HepG2 (cell line): ENCODE measurements around the gene GRB10. TPM values are rescaled to one million over a fixed set of nuclear protein-coding genes. Genes with fewer than 3 reads are reported as not detected.

Experiments used
- BCLAF1 ChIP-seq: fragments of 450-650 bp; IDR thresholded peaks from 2 replicates; pipeline ENCODE4 v1.6.1; 2017; ENCODE audit warnings: mild to moderate bottlenecking
- EHMT2 ChIP-seq: fragments of 200-600 bp; sonication (generic); IDR thresholded peaks from 2 replicates; pipeline ENCODE4 v1.7.0; 2017; ENCODE audit warnings: antibody characterized with exemption, low read depth, low read length, borderline replicate concordance
- PRDM15 ChIP-seq: sonication (generic); formaldehyde crosslinking; IDR thresholded peaks from 2 replicates; pipeline ENCODE4 v1.4.0; 2020; ENCODE audit warnings: missing genetic modification reagents
- SRF ChIP-seq: IDR thresholded peaks from 2 replicates; pipeline ENCODE4 v1.6.1; 2011; ENCODE audit warnings: mild to moderate bottlenecking, low read depth, low read length, moderate library complexity
- TIGD3 ChIP-seq: sonication (generic); formaldehyde crosslinking; IDR thresholded peaks from 2 replicates; pipeline ENCODE4 v1.5.1; 2020; ENCODE audit warnings: mild to moderate bottlenecking, missing genetic modification reagents, borderline replicate concordance
- YEATS4 ChIP-seq: sonication (generic); formaldehyde crosslinking; IDR thresholded peaks from 2 replicates; pipeline ENCODE4 v1.4.0; 2020; ENCODE audit warnings: missing genetic modification reagents, borderline replicate concordance
- ZBTB40 ChIP-seq, 2 experiments: fragments of 450-650 bp in 1 of 2; sonication (generic) in 1 of 2; formaldehyde crosslinking in 1 of 2; IDR thresholded peaks; 2 replicates each; pipeline versions ENCODE4 v1.6.1 to v1.8.0; 2016 to 2022; ENCODE audit warnings: antibody characterized with exemption in 1 of 2, mild to moderate bottlenecking in 1 of 2, missing genetic modification reagents in 1 of 2
- ZFP82 ChIP-seq: sonication (generic); formaldehyde crosslinking; IDR thresholded peaks from 2 replicates; pipeline ENCODE4 v1.5.1; 2020; ENCODE audit warnings: mild to moderate bottlenecking, missing genetic modification reagents, borderline replicate concordance
- ZNF644 ChIP-seq: IDR thresholded peaks from 2 replicates; pipeline ENCODE4 v1.6.1; 2016; ENCODE audit warnings: low read depth
- polyA plus RNA-seq, 8 experiments: library from polyadenylated mRNA; depleted of rRNA in 3 of 8; stranded (reverse) in 7 of 8; unstranded in 1 of 8; fragments of >200 nt; fragmentation: Illumina TruSeq in 4 of 8; extraction: Trizol in 4 of 8; gene quantifications; 2 replicates each; pipeline versions ENCODE4 v1.2.1 to v1.2.3, GENCODE V29; 2011 to 2016; ENCODE audit warnings: low read depth in 4 of 8, missing spikeins in 1 of 8, mixed read lengths in 1 of 8; ENCODE audit not compliant: insufficient read depth in 1 of 8
- total RNA-seq, 5 experiments: library from RNA; depleted of rRNA; stranded (reverse); fragments of >200 nt; fragmentation: Illumina TruSeq; extraction: Trizol; gene quantifications; 2 replicates each; pipeline ENCODE4 v1.2.3, GENCODE V29; 2016; ENCODE audit warnings: low read depth in 1 of 5

The GRB10 gene
- total and polyA plus RNA-seq, 2 of the 13 experiments (the other 11 are each of a cell fraction or from before 2014, with no cell fraction given): 4.0 to 6.8 TPM

GRCh38 chr7:50614721-50615518 is 167.8 kb downstream of the GRB10 start (continued):
- TF ChIP-seq ZBTB40 (IDR thresholded peaks at IDR 0.05): no peak
- TF ChIP-seq ZBTB40 (CRISPR knock-in tag; IDR thresholded peaks at IDR 0.05): 0 out of 2 replicates have a peak, but pooled peaks have one; percentile 27
- peak; percentile 71 for TF ChIP-seq ZNF644 (CRISPR knock-in tag)
- no peak for TF ChIP-seq BCLAF1
- TF ChIP-seq PRDM15 (CRISPR knock-in tag): no peak
- no peak for TF ChIP-seq TIGD3
- no peak for TF ChIP-seq ZFP82
- TF ChIP-seq EHMT2: no peak
- TF ChIP-seq SRF: no peak
- TF ChIP-seq YEATS4 (CRISPR knock-in tag): peak; percentile 50
